Suppressor macrophage treated with lipopolysaccharide for 1 hour (primary cell): ENCODE results near the gene FBXW8.

ENCODE experiments used
- DNase-seq, 3 donors: peaks; one replicate each; pipeline ENCODE4 v3.0.0-alpha.2; 2020 to 2022

FBXW8 gene

DNA sequence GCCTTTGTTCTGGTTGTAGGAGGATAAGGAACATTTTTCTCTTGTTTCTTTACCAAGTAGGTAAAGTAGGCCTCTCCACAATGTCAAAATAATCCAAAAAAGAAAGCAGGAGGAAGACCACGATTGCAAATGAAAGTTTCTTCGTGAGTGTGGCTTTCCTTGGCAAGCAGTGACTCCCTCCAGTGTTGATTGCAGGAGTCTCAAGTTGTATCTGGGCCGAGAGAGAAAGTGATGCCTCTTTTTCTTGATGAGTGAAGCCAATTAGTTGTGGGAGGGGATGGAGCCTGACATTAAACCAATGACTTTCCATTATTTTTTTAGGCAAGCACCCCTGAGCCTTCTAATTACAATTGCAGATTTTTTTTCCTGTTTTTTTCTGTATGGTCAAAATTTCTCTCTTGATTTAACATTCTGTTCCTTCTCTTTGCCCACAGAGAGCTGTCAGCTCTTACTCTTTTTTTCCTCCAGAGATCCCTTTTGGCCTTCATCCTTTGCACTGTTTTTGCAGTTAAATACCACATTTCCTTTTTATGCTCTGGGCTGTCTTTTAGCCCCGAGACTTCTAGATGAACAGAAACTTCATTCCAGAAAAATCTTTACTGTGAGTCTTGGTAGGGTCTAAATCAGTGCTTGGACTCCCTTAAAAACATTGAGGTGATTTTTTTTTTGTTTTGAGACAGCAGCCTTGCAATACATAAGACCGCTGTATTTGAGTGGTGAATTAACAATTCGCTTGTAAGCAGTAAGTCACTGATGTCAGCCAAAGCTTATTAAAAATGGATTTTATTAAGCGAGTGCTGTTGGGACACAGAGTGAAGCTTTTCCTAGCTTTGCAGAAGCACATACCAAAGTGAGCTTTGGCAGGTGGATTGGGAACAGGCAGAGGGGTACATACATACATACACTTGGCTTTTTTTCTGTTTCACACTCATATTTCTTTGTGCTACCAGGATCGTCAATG is 15.8 kb downstream of the FBXW8 start:
- DNase-seq = no peak

DNA sequence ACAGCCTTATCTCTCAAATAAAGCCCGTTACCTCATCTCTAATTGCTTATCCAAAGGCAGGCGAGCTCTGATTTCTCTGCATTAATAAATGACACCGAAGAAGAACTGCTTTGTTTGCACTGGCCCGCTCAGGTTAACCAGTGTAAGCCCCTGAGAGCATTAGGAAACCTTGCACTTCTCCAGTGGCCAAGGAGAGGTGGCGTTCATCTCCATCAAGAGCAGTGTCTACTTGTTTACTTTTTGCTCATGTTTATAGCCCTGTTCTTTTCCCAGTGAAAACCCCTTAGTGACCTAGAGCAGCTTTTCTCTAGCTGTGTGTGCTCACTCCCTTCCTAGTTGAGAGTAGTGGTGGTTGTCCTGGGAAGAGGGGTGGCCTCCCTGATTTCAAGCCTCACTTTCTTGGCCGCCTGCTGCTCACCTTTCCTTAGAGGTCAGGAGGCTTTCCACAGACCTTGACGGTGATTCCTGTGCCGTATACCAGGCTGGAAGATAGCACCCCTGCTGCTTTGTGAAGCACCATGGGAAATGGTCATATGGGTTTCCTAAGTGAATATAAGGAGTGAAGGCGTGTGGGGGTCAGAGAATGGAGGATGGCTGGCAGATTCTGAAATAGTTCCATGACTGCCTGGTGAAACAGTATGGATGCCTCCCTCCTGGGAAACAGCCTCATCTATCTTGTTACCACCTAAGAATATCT is 16.6 kb downstream of the FBXW8 start:
- DNase-seq = no peak

DNA sequence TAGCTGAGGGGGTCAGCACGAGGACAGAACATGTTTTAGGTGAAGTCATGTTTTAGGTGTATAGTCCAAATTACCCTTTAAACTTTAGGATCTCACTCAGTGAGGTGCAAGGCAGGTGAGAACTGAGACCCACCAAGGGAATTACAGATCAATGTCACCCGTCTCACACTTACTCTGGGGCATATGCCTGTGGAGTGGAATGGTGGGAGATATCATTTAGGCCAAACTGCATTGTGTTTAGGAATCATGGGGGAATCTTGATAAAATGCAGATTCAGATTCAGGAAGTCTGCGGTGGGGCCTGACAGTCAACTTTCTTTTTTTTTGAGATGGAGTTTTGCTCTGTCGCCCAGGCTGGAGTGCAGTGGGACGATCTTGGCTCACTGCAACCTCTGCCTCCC is 17.8 kb downstream of the FBXW8 start:
- no peak for DNase-seq

DNA sequence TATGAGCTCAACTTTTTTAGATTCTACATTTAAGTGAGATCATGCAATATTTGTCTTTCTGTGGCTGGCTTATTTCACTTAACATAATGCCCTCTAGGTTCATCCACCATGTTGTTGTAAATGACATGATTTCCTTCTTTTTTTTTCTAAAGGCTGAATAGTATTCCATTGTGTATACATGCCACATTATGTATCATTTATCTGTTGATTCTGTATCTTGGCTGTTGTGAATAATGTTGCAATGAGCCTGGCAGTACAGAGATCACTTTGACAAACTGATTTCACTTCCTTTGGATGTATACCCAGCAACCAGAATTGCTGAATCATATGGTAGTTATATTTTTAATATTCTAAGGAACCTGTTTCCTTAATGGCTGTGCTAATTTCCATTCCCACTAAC is 19.1 kb downstream of the FBXW8 start:
- peak in 1 of 3 donors; percentile 7 for DNase-seq

DNA sequence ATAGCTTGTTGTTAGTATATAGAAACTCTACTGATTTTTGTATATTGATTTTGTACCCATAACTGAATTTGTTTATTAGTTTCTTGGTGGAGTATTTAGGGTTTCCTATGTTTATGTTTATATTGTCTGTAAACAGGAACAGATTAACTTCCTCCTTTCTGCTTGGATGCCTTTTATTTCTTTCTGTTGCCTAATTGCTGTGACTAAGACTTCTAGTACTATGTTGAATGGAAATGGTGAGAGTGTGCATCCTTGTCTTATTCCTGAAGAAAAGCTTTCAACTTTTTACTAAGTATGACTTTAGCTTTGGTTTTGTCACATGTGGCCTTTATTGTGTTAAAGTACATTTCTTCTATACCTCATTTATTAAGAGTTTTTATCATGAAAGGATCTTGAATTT is 20.9 kb downstream of the FBXW8 start:
- peak; percentile 25 to 64 (median 51) for DNase-seq

DNA sequence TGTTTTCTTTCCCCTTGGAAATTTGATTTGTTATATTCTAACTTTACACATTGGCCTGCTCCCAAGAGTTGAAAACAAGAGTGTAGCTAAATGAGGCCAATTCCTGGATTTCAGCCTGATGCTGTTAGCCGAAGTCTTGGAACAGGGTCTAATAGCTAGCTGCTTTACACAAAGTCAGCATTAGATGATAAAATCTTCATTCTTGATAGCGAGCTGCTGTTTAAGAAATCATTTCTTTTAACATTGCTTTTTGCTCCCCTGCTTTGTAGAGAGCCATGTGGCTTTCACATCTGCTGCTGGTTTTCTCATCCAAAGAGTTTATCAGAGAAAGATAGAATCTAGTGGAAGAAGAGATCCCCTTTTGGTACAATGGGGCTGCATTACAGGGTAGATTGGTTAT is 22.3 kb downstream of the FBXW8 start:
- no peak for DNase-seq

DNA sequence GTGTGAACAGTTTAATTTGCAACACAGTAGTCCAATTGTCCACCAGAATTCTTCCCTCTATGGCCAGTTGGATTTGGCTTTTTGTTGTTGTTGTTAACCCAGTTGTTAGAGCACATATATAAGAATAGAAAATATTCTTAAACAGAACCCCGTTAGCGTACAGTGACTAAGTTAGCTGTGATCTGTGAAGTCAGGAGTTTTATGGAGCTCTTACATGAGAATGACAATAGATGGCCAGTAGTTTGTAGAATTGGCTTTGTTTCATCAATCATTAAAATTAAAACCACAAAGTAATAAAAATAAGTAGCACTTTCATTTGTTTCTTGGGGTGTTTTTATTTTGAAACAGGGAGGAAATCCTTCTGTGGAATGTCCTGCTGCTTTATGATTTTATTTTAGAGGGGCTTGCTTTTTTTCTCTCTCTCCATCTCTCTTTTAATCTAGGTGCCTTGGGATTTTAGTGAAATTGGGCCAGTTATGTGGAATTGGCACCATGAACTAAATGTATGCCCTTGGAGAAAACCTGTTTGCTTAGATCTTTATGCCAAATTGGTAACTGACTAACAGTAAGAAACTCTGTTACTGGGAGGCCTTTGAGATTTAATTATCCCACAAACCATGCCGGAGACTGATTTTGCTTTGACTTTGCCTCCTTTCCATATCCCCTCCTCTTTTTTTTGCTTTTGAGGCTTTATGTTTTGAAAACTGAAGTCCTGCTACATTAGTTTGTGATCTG is 22.9 kb downstream of the FBXW8 start:
- DNase-seq = no peak

DNA sequence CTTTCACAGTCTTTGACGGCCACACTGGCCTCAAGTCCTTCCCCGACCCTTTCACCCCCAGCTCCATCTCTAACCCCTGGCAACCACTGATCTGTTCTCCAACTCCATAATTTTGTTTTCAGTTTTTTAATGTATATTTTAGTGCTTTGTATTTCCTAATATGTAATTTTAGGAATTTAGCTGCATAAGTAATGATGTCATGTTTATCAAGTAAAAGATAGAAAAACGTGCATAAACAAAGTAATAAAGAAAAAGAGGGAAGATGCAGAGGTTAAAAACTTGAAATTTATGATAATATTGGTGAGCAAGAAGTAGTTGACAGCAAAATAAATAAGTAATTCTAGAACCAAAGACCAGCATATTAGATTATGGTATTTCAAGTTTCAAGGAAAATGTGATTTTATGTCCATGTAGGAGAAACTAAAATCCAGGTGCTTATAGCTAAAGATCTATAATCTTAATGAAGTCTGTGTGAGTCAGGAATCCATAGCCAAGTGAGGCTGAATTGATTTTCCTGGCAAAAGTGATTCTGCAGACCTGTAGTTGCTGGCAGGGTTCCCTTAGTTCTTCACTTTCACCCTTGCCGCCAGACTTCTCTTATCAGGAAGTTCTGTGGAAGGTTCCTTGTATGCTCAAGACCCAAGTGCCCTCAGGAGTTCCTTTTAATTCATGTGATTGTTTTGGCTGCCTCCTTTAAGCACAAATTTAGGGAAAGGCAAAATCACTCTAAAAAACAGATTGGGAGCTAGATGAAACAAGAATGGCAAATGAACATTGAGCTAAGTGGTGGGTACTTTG is 24.4 kb downstream of the FBXW8 start:
- DNase-seq = peak; percentile 28 to 46 (median 35)

DNA sequence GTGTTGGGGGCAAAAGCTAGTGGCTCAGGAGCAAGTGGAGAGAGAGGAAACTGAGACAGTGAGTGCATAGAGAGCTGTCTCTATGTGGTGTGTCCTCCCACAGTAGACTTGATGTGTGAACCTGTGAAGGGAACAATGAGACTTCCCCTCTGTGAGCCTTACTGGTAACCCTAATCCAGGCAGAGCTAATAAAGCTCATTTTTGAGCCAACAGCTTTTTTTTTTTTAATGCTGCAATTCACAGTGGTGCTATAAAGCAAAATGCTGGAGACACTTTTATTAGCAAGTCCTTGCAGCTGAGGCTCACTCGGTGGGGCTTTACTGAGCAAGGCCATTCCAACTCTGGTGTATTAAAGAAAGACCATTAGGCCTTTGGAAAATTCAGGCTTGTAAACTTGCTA is 26.9 kb downstream of the FBXW8 start:
- DNase-seq = no peak

- no peak for DNase-seq
Observed at GRCh38 chr12:116939734-116940133, 29.0 kb downstream of the FBXW8 start.

DNA sequence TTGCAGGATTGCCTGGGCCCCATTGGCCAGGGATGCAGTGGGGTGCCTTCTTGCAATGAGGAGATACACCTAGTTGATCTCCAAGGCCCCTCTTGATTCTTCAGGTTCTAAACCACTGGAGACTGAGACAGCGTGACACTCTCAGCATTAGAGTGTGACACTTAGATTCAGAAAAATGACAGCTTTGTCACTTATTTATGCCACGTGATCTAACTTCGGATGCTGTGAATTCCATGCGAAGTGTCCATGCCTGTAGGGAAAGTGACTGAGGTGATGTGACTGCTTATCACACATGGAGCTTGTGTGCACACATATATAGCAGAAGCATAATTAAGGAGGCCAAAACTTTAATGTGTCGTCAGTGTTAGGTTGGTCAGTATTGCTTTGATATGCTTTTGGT is 30.4 kb downstream of the FBXW8 start:
- DNase-seq = no peak

GRCh38 chr12:116943419-116944372 is 32.9 kb downstream of the FBXW8 start:
- DNase-seq = no peak

- DNase-seq = no peak
Observed at GRCh38 chr12:116945886-116946550, 35.3 kb downstream of the FBXW8 start.

DNA sequence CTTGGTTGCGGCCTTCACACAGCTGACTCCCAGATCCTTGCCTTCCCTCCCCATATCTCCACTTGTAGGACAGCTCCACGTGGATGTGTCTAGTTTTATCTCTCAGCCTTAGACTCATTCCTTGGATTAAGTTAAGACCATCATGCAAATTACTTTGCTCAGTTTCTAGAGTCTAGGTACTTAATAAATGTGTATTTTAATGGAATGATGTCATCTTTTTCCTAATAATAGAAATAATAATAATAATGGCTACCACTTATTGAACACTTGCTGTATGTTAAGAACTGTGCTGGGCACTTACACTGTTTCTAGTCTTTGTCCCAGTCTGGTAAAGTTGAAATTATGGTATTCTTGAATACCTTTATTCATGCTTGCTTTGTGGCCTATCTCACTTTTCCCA is 37.5 kb downstream of the FBXW8 start:
- no peak for DNase-seq

DNA sequence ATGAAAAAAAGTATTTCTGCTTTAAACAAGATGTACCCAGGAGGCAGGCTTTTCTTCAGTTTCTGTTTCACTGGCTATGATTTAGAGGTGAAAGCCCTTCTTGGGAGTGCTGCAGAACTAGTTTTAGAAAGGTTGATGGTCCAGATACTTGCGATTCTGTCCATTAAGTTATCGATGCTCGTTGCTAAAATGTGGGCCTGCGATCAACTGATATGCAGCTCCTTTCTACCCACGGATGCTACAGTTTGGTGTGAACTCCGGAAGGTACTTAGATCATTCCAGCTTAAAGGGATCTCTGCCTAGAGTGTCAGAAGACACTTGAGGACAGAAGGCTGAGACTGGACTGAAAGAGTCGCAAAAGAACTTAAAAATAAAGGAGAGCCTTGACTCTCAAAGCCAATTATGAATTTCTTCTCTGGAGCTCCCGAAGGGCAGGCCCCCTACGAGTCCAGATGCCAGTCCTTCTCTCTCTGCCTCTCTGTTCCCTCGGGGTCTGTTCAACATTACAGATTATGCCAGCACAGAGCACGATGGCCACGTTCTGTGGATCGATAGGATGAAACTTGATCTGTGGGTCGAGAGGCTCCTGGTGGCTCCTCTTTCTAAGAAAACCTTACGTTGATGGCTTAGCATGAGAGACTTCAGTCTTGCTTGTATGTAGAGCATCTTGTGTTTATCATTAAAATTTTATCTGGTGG is 40.0 kb downstream of the FBXW8 start:
- no peak for DNase-seq

- no peak for DNase-seq
Observed at GRCh38 chr12:116954710-116955381, 44.1 kb downstream of the FBXW8 start.

DNA sequence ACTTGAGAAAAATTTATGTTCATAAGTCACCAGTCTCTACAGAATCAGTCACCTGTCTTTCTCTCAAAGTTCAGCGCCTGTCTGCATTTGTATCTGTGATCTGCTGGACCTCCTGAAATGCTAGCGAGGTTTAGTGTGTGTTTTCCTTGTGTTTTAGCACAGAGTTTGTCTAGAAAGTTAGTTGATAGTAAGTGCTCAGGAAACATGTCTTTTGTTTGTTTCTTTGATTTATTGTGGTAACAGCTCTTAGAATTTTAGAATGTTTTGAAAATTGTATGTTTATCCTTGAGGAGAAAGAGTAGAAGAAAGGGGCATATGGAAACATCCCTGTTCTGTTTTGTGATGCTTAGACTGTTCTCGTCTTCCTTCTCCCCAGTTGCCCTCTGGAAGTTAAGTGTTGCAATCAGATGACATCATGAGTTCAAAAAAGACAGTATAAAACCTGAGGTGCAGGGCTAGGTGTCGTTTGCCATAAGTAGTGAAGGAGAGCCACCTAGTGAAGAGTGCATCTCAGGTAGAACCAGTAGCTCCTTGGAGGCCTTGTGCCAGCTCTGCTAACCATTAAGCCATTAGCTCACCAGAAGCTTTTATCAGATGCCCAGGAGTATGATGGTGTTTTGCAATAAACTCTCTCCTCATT is 44.8 kb downstream of the FBXW8 start:
- DNase-seq = peak; percentile 4 to 22 (median 16)

GRCh38 chr12:116958402-116959197 is 47.9 kb downstream of the FBXW8 start:
- DNase-seq = no peak
